GM23338 (cell line): ENCODE measurements around the gene ZNF860. TPM values are rescaled to one million over a fixed set of nuclear protein-coding genes. Genes with fewer than 3 reads are reported as not detected.

ENCODE experiments used
- ATAC-seq: fragments of 200-7000 bp; cut with Tn5 transposase; 3 replicates; pipeline ENCODE4 v1.9.1; 2020
- DNase-seq: peaks from one replicate; pipeline ENCODE4 v3.0.0-alpha.2; 2015; ENCODE audit warnings: low spot score
- H2AFZ ChIP-seq: fragments of 200-600 bp; sonication (generic); 2 replicates; pipeline ENCODE4 v1.8.0; 2016; ENCODE audit warnings: antibody characterized with exemption, mild to moderate bottlenecking, moderate library complexity
- H3F3A ChIP-seq: fragments of 200-600 bp; sonication (generic); replicated peaks from 2 replicates; pipeline ENCODE4 v1.8.0; 2017; ENCODE audit warnings: antibody characterized with exemption, mixed run types, low read depth
- H3K27ac ChIP-seq: fragments of 200-600 bp; sonication (generic); 2 replicates; pipeline ENCODE4 v1.6.1; 2016; ENCODE audit warnings: low read depth
- H3K27me3 ChIP-seq: fragments of 200-600 bp; sonication (generic); 2 replicates; pipeline ENCODE4 v1.8.0; 2016; ENCODE audit warnings: mild to moderate bottlenecking, mixed run types, moderate library complexity; ENCODE audit not compliant: insufficient read depth
- H3K36me3 ChIP-seq: fragments of 200-600 bp; sonication (generic); 2 replicates; pipeline ENCODE4 v1.8.0; 2016; ENCODE audit warnings: mild to moderate bottlenecking; ENCODE audit not compliant: insufficient read depth
- H3K4me1 ChIP-seq: fragments of 200-600 bp; sonication (generic); 2 replicates; pipeline ENCODE4 v1.8.0; 2016; ENCODE audit warnings: mild to moderate bottlenecking, moderate library complexity; ENCODE audit not compliant: insufficient read depth
- H3K4me2 ChIP-seq: fragments of 200-600 bp; sonication (generic); 2 replicates; pipeline ENCODE4 v1.7.1; 2017; ENCODE audit warnings: mixed run types
- H3K4me3 ChIP-seq: fragments of 200-600 bp; sonication (generic); 2 replicates; pipeline ENCODE4 v1.6.1; 2016; ENCODE audit warnings: mixed run types
- H3K79me2 ChIP-seq: fragments of 200-600 bp; sonication (generic); replicated peaks from 2 replicates; pipeline ENCODE4 v1.8.0; 2017; ENCODE audit warnings: mild to moderate bottlenecking; ENCODE audit not compliant: insufficient read depth
- H3K9me2 ChIP-seq: fragments of 200-600 bp; sonication (generic); 2 replicates; pipeline ENCODE4 v1.8.0; 2017; ENCODE audit not compliant: insufficient read depth
- H4K20me1 ChIP-seq: fragments of 200-600 bp; sonication (generic); replicated peaks from 2 replicates; pipeline ENCODE4 v1.8.0; 2017; ENCODE audit warnings: mild to moderate bottlenecking; ENCODE audit not compliant: insufficient read depth
- H3K27ac Mint-ChIP-seq: 2 replicates; pipeline ENCODE4 v1.8.0; 2020; ENCODE audit warnings: inconsistent platforms, mild to moderate bottlenecking, moderate library complexity, mixed read lengths
- H3K27me3 Mint-ChIP-seq: 3 replicates; pipeline ENCODE4 v1.8.0; 2022; ENCODE audit warnings: low read depth, mild to moderate bottlenecking, moderate library complexity, mixed read lengths, inconsistent platforms; ENCODE audit not compliant: insufficient read depth, poor library complexity
- H3K36me3 Mint-ChIP-seq: 3 replicates; pipeline ENCODE4 v1.8.0; 2021; ENCODE audit warnings: low read depth, mild to moderate bottlenecking, inconsistent platforms, moderate library complexity, mixed read lengths
- H3K4me1 Mint-ChIP-seq: 3 replicates; pipeline ENCODE4 v1.8.0; 2020; ENCODE audit warnings: mild to moderate bottlenecking, inconsistent platforms, mixed read lengths
- H3K4me3 Mint-ChIP-seq: 3 replicates; pipeline ENCODE4 v1.8.0; 2021; ENCODE audit warnings: moderate library complexity, mild to moderate bottlenecking, inconsistent platforms, mixed read lengths
- H3K9me3 Mint-ChIP-seq: 3 replicates; pipeline ENCODE4 v1.8.0; 2020; ENCODE audit warnings: moderate library complexity, mild to moderate bottlenecking, inconsistent platforms, mixed read lengths
- CREB1 ChIP-seq: fragments of 250-450 bp; sonication (Bioruptor Pico); IDR thresholded peaks from 2 replicates; pipeline ENCODE4 v1.5.0; 2020; ENCODE audit warnings: low read depth, mild to moderate bottlenecking, moderate library complexity
- CTCF ChIP-seq, 2 experiments: fragments of 200-600 bp in 1 of 2; sonication (generic) in 1 of 2; conservative IDR thresholded peaks; 2 replicates each; pipeline versions ENCODE4 v1.5.1 to v1.6.1; 2016 to 2017; ENCODE audit warnings: antibody characterized with exemption in 2 of 2, low read depth in 2 of 2, mild to moderate bottlenecking in 2 of 2, moderate library complexity in 1 of 2
- ETS1 ChIP-seq: IDR thresholded peaks from 2 replicates; pipeline ENCODE4 v1.6.1; 2016; ENCODE audit warnings: antibody characterized with exemption
- EZH2 ChIP-seq: fragments of 200-600 bp; sonication (generic); IDR thresholded peaks from one replicate; pipeline ENCODE4 v1.8.0; 2017; ENCODE audit warnings: antibody characterized with exemption, mild to moderate bottlenecking, low read depth; ENCODE audit not compliant: unreplicated experiment
- EZH2phosphoT487 ChIP-seq: fragments of 200-600 bp; sonication (generic); IDR thresholded peaks from one replicate; pipeline ENCODE4 v1.8.1; 2018; ENCODE audit warnings: antibody characterized with exemption; ENCODE audit not compliant: unreplicated experiment
- JUNB ChIP-seq: IDR thresholded peaks from one replicate; pipeline ENCODE4 v1.6.1; 2016; ENCODE audit warnings: antibody characterized with exemption; ENCODE audit not compliant: unreplicated experiment
- NANOG ChIP-seq: IDR thresholded peaks from 2 replicates; pipeline ENCODE4 v1.6.1; 2016; ENCODE audit warnings: antibody characterized with exemption, borderline replicate concordance
- POLR2AphosphoS5 ChIP-seq: IDR thresholded peaks from 2 replicates; pipeline ENCODE4 v1.6.1; 2016; ENCODE audit warnings: antibody characterized with exemption, low read depth
- REST ChIP-seq: IDR thresholded peaks from one replicate; pipeline ENCODE4 v1.6.1; 2018; ENCODE audit warnings: antibody characterized with exemption; ENCODE audit not compliant: unreplicated experiment
- STAT1 ChIP-seq: IDR thresholded peaks from one replicate; pipeline ENCODE4 v1.6.1; 2016; ENCODE audit warnings: antibody characterized with exemption; ENCODE audit not compliant: unreplicated experiment
- ZNF114 ChIP-seq: fragments of 250-450 bp; sonication (Bioruptor Pico); IDR thresholded peaks from 2 replicates; pipeline ENCODE4 v1.5.0; 2020; ENCODE audit warnings: mild to moderate bottlenecking, moderate library complexity
- ZNF331 ChIP-seq: fragments of 250-450 bp; sonication (Bioruptor Pico); IDR thresholded peaks from 2 replicates; pipeline ENCODE4 v1.5.0; 2020; ENCODE audit warnings: low read depth, mild to moderate bottlenecking, moderate library complexity
- ZNF462 ChIP-seq: fragments of 250-450 bp; sonication (Bioruptor Pico); IDR thresholded peaks from 2 replicates; pipeline ENCODE4 v1.5.0; 2020; ENCODE audit warnings: mild to moderate bottlenecking, moderate library complexity
- polyA plus RNA-seq: library from polyadenylated mRNA; unstranded; fragments of >200 nt; fragmentation: Nextera tagmentation; extraction: Ambion mirVana; gene quantifications from 2 replicates; pipeline ENCODE4 v1.2.1, GENCODE V29; 2016
- total RNA-seq: library from RNA; depleted of rRNA; stranded (reverse); fragments of >200 nt; shearing (Covaris generic); gene quantifications from 2 replicates; pipeline ENCODE4 v1.2.3, GENCODE V29; 2014

Gene ZNF860
- total and polyA plus RNA-seq, 2 experiments from 2014 or later, result 5.2 to 12.4 TPM

- H4K20me1 ChIP-seq, result no peaks in the 10 kb centered on the region
- no peaks in the 10 kb centered on the region for H3K27me3 ChIP-seq
- H3K27ac ChIP-seq, result peak overlapping the region; percentile 97; the same call in 1 of the 2 replicates
- ATAC-seq (no peak), DNase-seq (no peak)
- H3K27me3 Mint-ChIP-seq, result peaks cover 12% of the 10 kb centered on the region
- peaks cover 65% of the 10 kb centered on the region for H3K4me1 Mint-ChIP-seq
- peaks cover 69% of the 10 kb centered on the region for H3K4me1 ChIP-seq
- H2AFZ ChIP-seq, result no peak overlapping the region
- TF ChIP-seq CREB1, result no peak
- TF ChIP-seq REST, result no peak
- TF ChIP-seq EZH2, result no peak
- TF ChIP-seq CTCF (conservative IDR thresholded peaks at IDR 0.05; ENCODE audit: low read depth in 2 of 2), result no peak
- no peak for TF ChIP-seq ETS1
- no peak for TF ChIP-seq JUNB
- no peak for TF ChIP-seq POLR2AphosphoS5
- TF ChIP-seq STAT1, result no peak
- no peak for TF ChIP-seq EZH2phosphoT487
- no peak for TF ChIP-seq ZNF331 (CRISPR knock-in tag)
- TF ChIP-seq ZNF114, result no peak
- TF ChIP-seq ZNF462, result no peak
- no peak for TF ChIP-seq NANOG
- no peaks in the 10 kb centered on the region for H3K9me3 Mint-ChIP-seq
- H3K36me3 Mint-ChIP-seq, result peaks cover 14% of the 10 kb centered on the region
- no peaks in the 10 kb centered on the region for H3K9me2 ChIP-seq
- H3K4me3 ChIP-seq, result no peak overlapping the region
- peaks cover 7% of the 10 kb centered on the region; the same call in 1 of the 2 replicates for H3F3A ChIP-seq
- H3K27ac Mint-ChIP-seq, result peak overlapping the region; percentile 86
- no peak overlapping the region for H3K4me3 Mint-ChIP-seq
- H3K36me3 ChIP-seq, result no peaks in the 10 kb centered on the region
- peaks cover 79% of the 10 kb centered on the region for H3K79me2 ChIP-seq
- H3K4me2 ChIP-seq, result no peak overlapping the region
Observed at GRCh38 chr3:31962801-31963205, 18.7 kb upstream of the ZNF860 start.
